ENCODE measurements around the gene TMEM255B.

TMEM255B gene

GRCh38 chr13:113777311-113778260 lies 18.6 kb downstream of the TMEM255B start:
- H3K4me3 ChIP-seq (ENCODE audit: low read depth, low read length): no peak overlapping the region
- TF ChIP-seq CTCF (IDR thresholded peaks at IDR 0.05; ENCODE audit: low read depth, low read length) (no peak), POLR2A (IDR thresholded peaks at IDR 0.05; ENCODE audit: extremely low read depth, insufficient read length) (no peak), MYC (IDR thresholded peaks at IDR 0.05; ENCODE audit: low read depth, low read length) (peak; percentile 94), MAX (IDR thresholded peaks at IDR 0.05; ENCODE audit: low read depth, low read length) (peak; percentile 99)
- peak; percentile 64 for DNase-seq (ENCODE audit: low read depth)

GRCh38 chr13:113781571-113781970 lies 22.5 kb downstream of the TMEM255B start:
- TF ChIP-seq MAX (IDR thresholded peaks at IDR 0.05; ENCODE audit: low read depth, low read length) (no peak), POLR2A (IDR thresholded peaks at IDR 0.05; ENCODE audit: extremely low read depth, insufficient read length) (no peak), MYC (IDR thresholded peaks at IDR 0.05; ENCODE audit: low read depth, low read length) (no peak), CTCF (IDR thresholded peaks at IDR 0.05; ENCODE audit: low read depth, low read length) (no peak)
- DNase-seq (ENCODE audit: low read depth): no peak

GRCh38 chr13:113782472-113782871 lies 23.4 kb downstream of the TMEM255B start:
- no peak overlapping the region for H3K4me3 ChIP-seq (ENCODE audit: low read depth, low read length)
- TF ChIP-seq POLR2A (IDR thresholded peaks at IDR 0.05; ENCODE audit: extremely low read depth, insufficient read length) (no peak), CTCF (IDR thresholded peaks at IDR 0.05; ENCODE audit: low read depth, low read length) (no peak), MAX (IDR thresholded peaks at IDR 0.05; ENCODE audit: low read depth, low read length) (no peak), MYC (IDR thresholded peaks at IDR 0.05; ENCODE audit: low read depth, low read length) (no peak)
- no peak for DNase-seq (ENCODE audit: low read depth)

More at GRCh38 chr13:113781571-113781970, 22.5 kb downstream of the TMEM255B start:
- no peak overlapping the region for H3K4me3 ChIP-seq (ENCODE audit: low read depth, low read length)

GRCh38 chr13:113783200-113783881 lies 24.3 kb downstream of the TMEM255B start:
- no peak for DNase-seq (ENCODE audit: low read depth)
- no peak for TF ChIP-seq MYC (IDR thresholded peaks at IDR 0.05; ENCODE audit: low read depth, low read length)
- no peak for TF ChIP-seq CTCF (IDR thresholded peaks at IDR 0.05; ENCODE audit: low read depth, low read length)
- TF ChIP-seq MAX (IDR thresholded peaks at IDR 0.05; ENCODE audit: low read depth, low read length): no peak
- no peak overlapping the region for H3K4me3 ChIP-seq (ENCODE audit: low read depth, low read length)

GRCh38 chr13:113783966-113784644 lies 25.1 kb downstream of the TMEM255B start:
- no peak overlapping the region for H3K4me3 ChIP-seq (ENCODE audit: low read depth, low read length)
- no peak for TF ChIP-seq POLR2A (IDR thresholded peaks at IDR 0.05; ENCODE audit: extremely low read depth, insufficient read length)
- no peak for DNase-seq (ENCODE audit: low read depth)

- DNase-seq (ENCODE audit: low read depth): no peak
- TF ChIP-seq CTCF (IDR thresholded peaks at IDR 0.05; ENCODE audit: low read depth, low read length): no peak
- no peak overlapping the region for H3K4me3 ChIP-seq (ENCODE audit: low read depth, low read length)
Observed at GRCh38 chr13:113784645-113785024, 25.6 kb downstream of the TMEM255B start.

All from NB4 (cell line).